Head of caudate nucleus (tissue), 42 donors: ENCODE results near the gene PTGES.
"Not testable (repeated sequence)": the region's sequence is repeated elsewhere in the genome, so short reads cannot be mapped to it uniquely, and the experiment has no call there.

Experiments used
- DNase-seq, 42 donors: peaks; one replicate each; pipeline versions ENCODE4 v3.0.0 to v3.0.0-alpha.2; 2020 to 2021; ENCODE audit warnings: mixed read lengths in 7 of 42
- intact Hi-C: fragments of 100-400 bp; cut with DNase I; formaldehyde crosslinking; loops from one replicate; pipeline ENCODE4 v1.15.0; 2022

PTGES gene

DNA sequence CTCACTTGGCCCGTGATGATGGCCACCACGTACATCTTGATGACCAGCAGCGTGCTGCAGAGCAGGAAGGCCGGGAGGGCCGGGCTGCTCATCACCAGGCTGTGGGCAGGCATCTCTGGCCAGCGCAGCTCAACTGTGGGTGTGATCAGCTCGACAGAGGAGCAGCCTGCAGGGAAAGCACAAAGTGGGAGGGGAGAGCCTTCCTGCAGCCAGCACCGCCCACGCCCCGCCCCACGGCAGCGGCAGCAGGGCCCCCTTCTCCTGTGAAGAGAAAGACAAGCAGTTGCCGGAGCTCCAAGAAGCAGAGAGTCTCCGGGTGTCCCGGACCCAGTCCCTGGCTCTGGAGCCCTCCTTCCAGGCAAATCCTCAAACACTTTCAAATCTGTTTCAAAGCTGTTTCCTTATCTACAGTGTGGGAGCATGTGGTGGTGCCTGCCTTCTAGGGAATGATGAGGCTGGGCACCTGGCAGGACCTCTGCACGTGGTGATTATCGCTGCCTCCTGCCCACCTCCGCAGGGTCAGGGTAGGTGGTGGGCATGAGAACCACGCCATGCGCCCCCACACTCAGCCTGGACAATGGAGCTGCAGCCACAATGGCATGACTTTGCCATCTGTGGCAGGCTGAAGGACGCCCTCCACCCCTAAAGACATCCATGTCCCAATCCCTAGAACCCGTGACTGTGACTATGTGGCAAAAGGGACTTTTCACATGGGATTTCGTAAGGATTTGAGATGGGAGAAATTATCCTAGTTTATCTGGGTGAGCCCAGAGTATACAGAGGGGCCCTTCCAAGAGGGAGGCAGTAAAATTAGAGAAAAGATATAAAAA, at the start of gene PTGES:
PTGES (minus strand) TSS at position 143 of the 830 bp plus-strand sequence; CDS start at position 113, 30 bp downstream.
- DNase-seq, result peak in 40 of 42 donors; percentile 10 to 76 (median 40)
- intact Hi-C loops, result no loop called here

DNA sequence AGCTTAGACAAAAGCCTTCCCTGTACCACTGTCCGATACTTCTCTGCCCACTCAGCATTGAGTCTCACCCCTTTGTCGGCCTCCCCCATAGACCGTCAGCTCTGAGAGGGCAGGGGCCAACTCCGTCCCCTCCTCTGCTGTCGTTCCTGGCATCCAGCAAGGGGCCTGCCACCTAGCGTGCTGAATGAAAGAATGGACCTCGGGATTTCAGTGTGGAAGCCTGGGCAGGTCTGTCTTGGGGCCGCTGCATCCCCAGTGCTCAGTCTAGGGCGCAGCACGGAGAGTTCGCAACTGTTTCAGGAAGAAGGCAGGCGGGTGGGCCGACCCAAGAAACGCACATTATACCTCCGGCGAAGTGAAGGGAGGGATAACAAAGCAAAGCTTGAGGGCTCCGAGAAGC, 48.7 kb upstream of the PTGES start:
- intact Hi-C loops, result no loop called here

GRCh38 chr9:129798973-129799372, 46.1 kb upstream of the PTGES start:
- DNase-seq, result no peak
- intact Hi-C loops, result no loop called here

More for the DNA sequence above, 48.7 kb upstream of the PTGES start:
- DNase-seq, result no peak

- intact Hi-C loops, result not testable (repeated sequence)
These were observed 43.2 kb upstream of the PTGES start for GRCh38 chr9:129796029-129796428.

GRCh38 chr9:129794549-129794948, 41.7 kb upstream of the PTGES start:
- no peak for DNase-seq
- intact Hi-C loops, result no loop called here

More at GRCh38 chr9:129796029-129796428, 43.2 kb upstream of the PTGES start:
- DNase-seq, result not testable (repeated sequence)

DNA sequence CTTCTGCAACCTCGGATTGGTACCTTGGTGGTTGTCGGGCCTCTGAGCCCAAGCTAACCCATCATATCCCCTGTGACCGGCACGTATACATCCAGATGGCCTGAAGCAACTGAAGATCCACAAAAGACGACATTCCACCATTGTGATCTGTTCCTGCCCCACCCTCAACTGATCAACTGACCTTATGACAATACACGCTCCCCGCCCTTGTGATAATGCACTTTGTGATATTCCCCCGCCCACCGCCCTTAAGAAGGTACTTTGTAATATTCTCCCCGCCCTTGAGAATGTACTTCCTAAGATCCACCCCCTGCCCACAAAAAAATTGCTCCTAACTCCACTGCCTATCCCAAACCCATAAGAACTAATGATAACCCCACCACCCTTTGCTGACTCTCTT, 33.6 kb upstream of the PTGES start:
- no peak for DNase-seq
- intact Hi-C loops, result loop anchor here (10.0 kb wide), 2 partner anchors 142 to 652 kb away; partner anchors contain the start of gene ASB6

DNA sequence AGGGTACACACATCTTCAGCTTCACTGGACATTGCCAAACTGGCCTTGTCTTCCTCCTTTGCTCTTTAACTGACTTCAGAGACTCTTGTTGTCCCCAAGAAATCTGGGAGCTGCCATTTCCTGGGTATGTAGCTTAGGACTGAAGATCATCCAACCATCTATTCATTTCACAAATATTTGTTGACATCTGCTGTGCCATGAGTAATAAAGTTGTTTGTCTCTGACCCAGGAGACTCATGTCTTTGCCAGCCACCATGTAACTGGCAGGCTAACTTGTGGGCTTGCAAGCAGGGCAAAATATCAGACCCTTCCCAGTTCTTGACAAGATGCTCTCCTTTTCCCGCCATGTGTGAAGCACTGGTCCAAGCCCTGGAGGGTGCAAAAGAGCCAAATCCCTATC, 33.0 kb upstream of the PTGES start:
- intact Hi-C loops, result loop anchor here (10.0 kb wide), 2 partner anchors 141 to 651 kb away; partner anchors contain the start of gene ASB6
- DNase-seq, result no peak

DNA sequence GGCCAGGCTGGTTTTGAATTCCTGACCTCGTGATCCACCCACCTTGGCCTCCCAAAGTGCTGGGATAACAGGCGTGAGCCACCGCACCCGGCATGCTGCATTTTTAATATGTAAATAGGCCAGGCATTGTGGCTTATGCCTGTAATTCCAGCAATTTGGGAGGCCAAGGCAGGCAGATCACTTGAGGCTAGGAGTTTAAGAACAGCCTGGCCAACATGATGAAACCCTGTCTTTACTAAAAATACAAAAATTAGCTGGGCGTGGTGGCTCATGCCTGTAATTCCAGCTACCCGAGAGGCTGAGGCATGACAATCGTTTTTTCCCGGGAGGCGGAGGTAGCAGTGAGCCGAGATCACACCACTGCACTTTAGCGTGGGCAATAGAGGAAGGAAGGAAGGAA, 32.1 kb upstream of the PTGES start:
- intact Hi-C loops, result loop anchor here (5.0 to 10.0 kb wide), 3 partner anchors 48 to 650 kb away; partner anchors contain the start of gene ASB6

DNA sequence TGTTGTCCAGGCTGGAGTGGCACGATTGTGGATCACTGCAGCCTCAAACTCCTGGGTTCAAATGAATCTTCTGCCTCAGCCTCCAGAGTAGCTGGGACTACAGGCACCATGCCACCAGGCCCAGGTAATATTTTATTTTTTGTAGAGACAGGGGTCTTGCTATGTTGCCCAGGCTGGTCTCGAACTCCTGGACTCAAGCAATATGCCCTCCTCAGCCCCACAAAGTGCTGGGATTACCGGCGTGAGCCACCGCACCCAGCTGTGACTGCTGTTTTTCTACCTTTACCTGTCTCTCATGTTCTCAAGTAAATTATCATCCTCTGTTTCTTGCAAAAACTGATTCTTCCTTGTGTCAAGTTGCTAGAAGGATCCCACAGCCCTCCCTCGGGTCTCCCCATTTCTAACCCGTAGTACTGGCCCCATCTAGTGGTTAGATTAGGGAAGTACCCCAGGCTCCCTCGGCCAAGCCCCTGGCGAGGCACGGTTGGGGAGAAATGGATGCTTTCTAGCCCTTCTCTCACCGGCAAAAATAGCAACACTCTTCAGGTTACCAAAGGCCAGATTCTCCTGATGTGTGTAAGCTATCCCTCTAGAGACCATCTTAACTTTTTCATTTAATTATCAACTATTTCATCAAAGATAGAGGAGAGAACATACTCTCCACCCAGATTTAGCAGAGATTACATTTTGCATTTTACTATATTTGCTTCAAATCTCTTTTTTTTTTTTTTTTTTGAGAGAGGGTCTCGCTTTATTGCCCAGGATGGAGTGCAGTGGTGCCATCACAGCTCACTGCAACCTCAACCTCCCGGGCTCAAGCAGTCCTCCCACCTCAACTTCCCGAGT, 30.9 kb upstream of the PTGES start:
- intact Hi-C loops, result loop anchor here (5.0 to 10.0 kb wide), 3 partner anchors 46 to 649 kb away; partner anchors contain the start of gene ASB6
- peak; percentile 42 to 91 (median 76) for DNase-seq

More for the DNA sequence above, 32.1 kb upstream of the PTGES start:
- DNase-seq, result not testable (repeated sequence)

GRCh38 chr9:129781981-129782380, 29.1 kb upstream of the PTGES start:
- intact Hi-C loops, result loop anchor here (5.0 to 10.0 kb wide), 3 partner anchors 45 to 647 kb away; partner anchors contain the start of gene ASB6

GRCh38 chr9:129781131-129781530, 28.3 kb upstream of the PTGES start:
- intact Hi-C loops, result loop anchor here (5.0 to 10.0 kb wide), 3 partner anchors 44 to 646 kb away; partner anchors contain the start of gene ASB6
- no peak for DNase-seq

More at GRCh38 chr9:129781981-129782380, 29.1 kb upstream of the PTGES start:
- no peak for DNase-seq

DNA sequence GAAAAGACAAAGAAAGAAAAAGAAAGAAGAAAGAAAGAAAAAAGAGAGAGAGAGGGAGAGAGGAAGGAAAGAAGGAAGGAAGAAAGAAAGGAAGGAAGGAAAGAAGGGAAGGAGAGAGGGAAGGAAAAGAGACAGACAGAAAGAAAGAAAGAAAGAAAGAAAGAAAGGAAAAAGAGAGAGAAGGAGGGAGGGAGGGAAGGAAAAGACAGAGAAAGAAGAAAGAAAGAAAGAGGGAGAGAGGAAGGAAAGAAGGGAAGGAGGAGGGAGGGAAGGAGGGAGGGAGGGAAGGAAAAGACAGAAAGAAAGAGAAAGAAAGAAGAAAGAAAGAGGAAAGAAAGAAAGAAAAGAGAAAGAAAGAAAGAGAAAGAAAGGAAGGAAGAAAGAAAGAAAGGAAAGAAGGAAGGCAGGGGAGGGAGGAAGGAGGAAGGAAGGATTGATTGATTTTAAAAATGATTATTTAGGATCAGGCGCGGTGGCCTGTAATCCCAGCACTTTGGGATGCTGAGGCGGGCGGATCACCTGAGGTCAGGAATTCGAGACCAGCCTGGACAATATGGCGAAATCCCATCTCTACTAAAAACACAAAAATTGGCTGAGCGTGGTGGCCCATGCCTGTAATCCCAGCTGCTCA, 26.8 kb upstream of the PTGES start:
- no peak for DNase-seq
- intact Hi-C loops, result loop anchor here (5.0 to 10.0 kb wide), 3 partner anchors 42 to 645 kb away; partner anchors contain the start of gene ASB6

GRCh38 chr9:129778469-129778868, 25.6 kb upstream of the PTGES start:
- intact Hi-C loops, result no loop called here
- no peak for DNase-seq

GRCh38 chr9:129777769-129778130, 24.9 kb upstream of the PTGES start:
- DNase-seq, result no peak
- intact Hi-C loops, result no loop called here

DNA sequence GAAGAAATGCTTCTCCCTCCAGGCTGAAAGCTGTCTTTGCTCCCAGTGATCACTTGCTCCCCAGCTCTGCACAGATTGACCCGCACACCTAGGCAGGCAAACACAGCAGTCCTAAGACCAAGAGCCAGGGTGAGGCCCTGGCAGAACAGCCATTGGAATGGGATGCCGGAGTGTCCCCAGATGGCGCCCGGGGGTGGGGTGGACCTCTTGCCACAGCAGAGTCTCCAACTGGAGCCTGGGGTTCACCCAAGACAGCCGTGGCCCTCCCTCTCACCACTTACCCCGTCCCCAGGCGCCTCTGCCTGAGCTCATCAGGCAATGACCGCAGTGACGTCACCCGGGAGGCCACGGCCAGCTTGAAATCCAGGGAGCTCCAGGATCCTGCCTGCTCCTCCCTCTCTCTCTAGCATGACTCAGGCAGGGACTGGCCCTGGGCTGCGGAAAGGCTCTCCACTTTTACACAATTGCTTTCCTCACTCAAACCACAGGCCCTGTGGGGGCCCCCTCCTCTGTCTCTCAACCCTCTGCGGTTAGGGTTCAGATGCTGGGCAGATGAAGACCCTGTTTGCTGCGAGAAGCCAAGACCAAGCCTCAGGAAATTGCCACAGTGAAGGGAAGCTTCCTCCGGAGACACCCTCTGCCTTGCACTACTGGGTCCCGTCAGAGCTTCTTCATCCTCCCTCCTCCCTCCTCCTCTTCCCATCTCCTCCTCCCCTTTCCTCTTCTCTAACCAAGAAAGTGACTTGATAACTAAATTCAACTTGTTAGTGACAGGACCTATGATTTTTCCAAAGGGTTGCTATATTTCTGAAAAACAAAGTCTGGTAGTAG, 24.3 kb upstream of the PTGES start:
- DNase-seq, result peak; percentile 37 to 86 (median 66)
- intact Hi-C loops, result no loop called here

GRCh38 chr9:129776566-129776937, 23.7 kb upstream of the PTGES start:
- no peak for DNase-seq
- intact Hi-C loops, result no loop called here

GRCh38 chr9:129776096-129776495, 23.3 kb upstream of the PTGES start:
- intact Hi-C loops, result not testable (repeated sequence)

GRCh38 chr9:129775448-129775798, 22.6 kb upstream of the PTGES start:
- DNase-seq, result no peak
- intact Hi-C loops, result no loop called here

More at GRCh38 chr9:129776096-129776495, 23.3 kb upstream of the PTGES start:
- DNase-seq, result not testable (repeated sequence)
